8988T (cell line): ENCODE measurements around the gene NCKAP5.

ENCODE experiments used
- DNase-seq: peaks from one replicate; pipeline ENCODE4 v3.0.0; 2011

The NCKAP5 gene

GRCh38 chr2:133573491-133574162, 5.4 kb upstream of the NCKAP5 start:
- no peak for DNase-seq

GRCh38 chr2:133571249-133571648, 3.0 kb upstream of the NCKAP5 start:
- no peak for DNase-seq

GRCh38 chr2:133570542-133570941, 2.3 kb upstream of the NCKAP5 start:
- no peak for DNase-seq

GRCh38 chr2:133569286-133569830, 1.1 kb upstream of the NCKAP5 start:
- DNase-seq = no peak

GRCh38 chr2:133568598-133568997, 335 bp upstream of the NCKAP5 start:
- DNase-seq = no peak

GRCh38 chr2:133562558-133562957, 5.7 kb downstream of the NCKAP5 start:
- DNase-seq = no peak

- DNase-seq = no peak
Measured at GRCh38 chr2:133561045-133561852, 7.0 kb downstream of the NCKAP5 start.

- no peak for DNase-seq
Measured at GRCh38 chr2:133557614-133558013, 10.6 kb downstream of the NCKAP5 start.

- DNase-seq = no peak
Measured at GRCh38 chr2:133553838-133554408, 14.3 kb downstream of the NCKAP5 start.

GRCh38 chr2:133553251-133553650, 15.0 kb downstream of the NCKAP5 start:
- no peak for DNase-seq

- DNase-seq = no peak
Measured at GRCh38 chr2:133552821-133553220, 15.4 kb downstream of the NCKAP5 start.

- DNase-seq = no peak
Measured at GRCh38 chr2:133541797-133542196, 26.5 kb downstream of the NCKAP5 start.

GRCh38 chr2:133541376-133541775, 26.9 kb downstream of the NCKAP5 start:
- no peak for DNase-seq

- DNase-seq = no peak
Measured at GRCh38 chr2:133532919-133533318, 35.3 kb downstream of the NCKAP5 start.

GRCh38 chr2:133531382-133531781, 36.9 kb downstream of the NCKAP5 start:
- no peak for DNase-seq

- no peak for DNase-seq
Measured at GRCh38 chr2:133530645-133531044, 37.6 kb downstream of the NCKAP5 start.

- DNase-seq = no peak
Measured at GRCh38 chr2:133526530-133527300, 41.5 kb downstream of the NCKAP5 start.

- DNase-seq = no peak
Measured at GRCh38 chr2:133525613-133526529, 42.4 kb downstream of the NCKAP5 start.

- no peak for DNase-seq
Measured at GRCh38 chr2:133525090-133525489, 43.2 kb downstream of the NCKAP5 start.

GRCh38 chr2:133523406-133523805, 44.9 kb downstream of the NCKAP5 start:
- no peak for DNase-seq

- no peak for DNase-seq
Measured at GRCh38 chr2:133522204-133522603, 46.1 kb downstream of the NCKAP5 start.
